K562 (cell line): ENCODE measurements around the gene KMT2E. TPM values are rescaled to one million over a fixed set of nuclear protein-coding genes. Genes with fewer than 3 reads are reported as not detected.

Source experiments
- BDP1 ChIP-seq: IDR thresholded peaks from 3 replicates; pipeline ENCODE4 v1.6.1; 2011; ENCODE audit not compliant: insufficient read length, insufficient read depth
- CSDE1 ChIP-seq, 2 experiments: fragments of 450-650 bp; IDR thresholded peaks; 2 replicates each; pipeline ENCODE4 v1.6.1; 2016; ENCODE audit warnings: mild to moderate bottlenecking in 1 of 2
- ETS2 ChIP-seq: IDR thresholded peaks from 2 replicates; pipeline ENCODE4 v1.6.1; 2016; ENCODE audit warnings: borderline replicate concordance, missing genetic modification characterization, mild to moderate bottlenecking, moderate library complexity, missing compliant biosample characterization; ENCODE audit not compliant: poor library complexity, severe bottlenecking
- FOXO4 ChIP-seq: fragments of 450-650 bp; formaldehyde crosslinking; IDR thresholded peaks from 2 replicates; pipeline ENCODE4 v1.4.0; 2020; ENCODE audit warnings: mild to moderate bottlenecking, moderate library complexity
- FUS ChIP-seq: fragments of 200-400 bp; formaldehyde crosslinking; optimal IDR thresholded peaks from 2 replicates; pipeline ENCODE3; 2017; ENCODE audit warnings: low read depth, low read length
- HCFC1 ChIP-seq: IDR thresholded peaks from 2 replicates; pipeline ENCODE4 v1.6.1; 2012; ENCODE audit warnings: low read depth, low read length, improper control_type of control experiment
- HIVEP1 ChIP-seq: fragments of 250-450 bp; sonication (Bioruptor Pico); IDR thresholded peaks from 2 replicates; pipeline ENCODE4 v1.4.0; 2020; ENCODE audit warnings: mild to moderate bottlenecking
- HNRNPH1 ChIP-seq: fragments of 200-400 bp; formaldehyde crosslinking; optimal IDR thresholded peaks from 2 replicates; pipeline ENCODE3; 2017; ENCODE audit warnings: low read depth, mild to moderate bottlenecking, low read length, moderate library complexity
- KHSRP ChIP-seq: fragments of 450-650 bp; IDR thresholded peaks from 2 replicates; pipeline ENCODE4 v1.6.1; 2017
- NBN ChIP-seq: fragments of 450-650 bp; IDR thresholded peaks from 2 replicates; pipeline ENCODE4 v1.6.1; 2016; ENCODE audit warnings: low read depth, mild to moderate bottlenecking
- NFATC3 ChIP-seq: fragments of 450-650 bp; IDR thresholded peaks from 2 replicates; pipeline ENCODE4 v1.6.1; 2017; ENCODE audit warnings: mild to moderate bottlenecking
- NFRKB ChIP-seq: fragments of 450-650 bp; IDR thresholded peaks from 2 replicates; pipeline ENCODE4 v1.6.1; 2016; ENCODE audit warnings: low read depth
- TAL1 ChIP-seq: fragments of 450-650 bp; IDR thresholded peaks from 2 replicates; pipeline ENCODE4 v1.6.1; 2016; ENCODE audit warnings: mild to moderate bottlenecking
- TBL1XR1 ChIP-seq, 2 experiments: IDR thresholded peaks; 2 replicates each; pipeline ENCODE4 v1.6.1; 2012; ENCODE audit warnings: improper control_type of control experiment in 2 of 2, low read length in 2 of 2, mild to moderate bottlenecking in 1 of 2
- TEAD2 ChIP-seq: fragments of 450-650 bp; IDR thresholded peaks from 2 replicates; pipeline ENCODE4 v1.6.1; 2016; ENCODE audit warnings: missing genetic modification characterization, control low read depth, missing compliant biosample characterization
- TRIM24 ChIP-seq, 2 experiments: fragments of 450-650 bp; IDR thresholded peaks; 2 replicates each; pipeline ENCODE4 v1.6.1; 2016
- ZNF174 ChIP-seq: fragments of 250-450 bp; sonication (Bioruptor Pico); IDR thresholded peaks from 2 replicates; pipeline ENCODE4 v1.4.0; 2020; ENCODE audit warnings: mild to moderate bottlenecking
- ZNF197 ChIP-seq: fragments of 200-800 bp; sonication (Bioruptor generic); IDR thresholded peaks from 2 replicates; pipeline ENCODE4 v1.6.1; 2016; ENCODE audit warnings: low read depth, missing genetic modification characterization, missing compliant biosample characterization
- polyA plus RNA-seq, 8 experiments: library from polyadenylated mRNA; depleted of rRNA in 4 of 8; stranded (reverse) in 5 of 8; unstranded in 3 of 8; fragments of >200 nt; fragmentation: Nextera tagmentation in 2 of 8; fragmentation: Illumina TruSeq in 1 of 8; extraction: Ambion mirVana in 2 of 8; extraction: Trizol in 1 of 8; gene quantifications; 2 replicates each; pipeline versions ENCODE4 v1.2.1 to v1.2.3, GENCODE V29; 2011 to 2014; ENCODE audit warnings: inconsistent platforms in 1 of 8, missing spikeins in 1 of 8
- total RNA-seq, 7 experiments: library from RNA; depleted of rRNA in 6 of 7; stranded (reverse); fragments of >200 nt in 6 of 7; fragmentation: Illumina TruSeq in 2 of 7; extraction: Trizol in 2 of 7; gene quantifications; 2 replicates each; pipeline versions ENCODE4 v1.2.1 to v1.2.3, GENCODE V29; 2011 to 2021; ENCODE audit warnings: low replicate concordance in 1 of 7
- TF ChIP-seq, protein P1 (sequence below): sonication (generic); formaldehyde crosslinking; IDR thresholded peaks from 2 replicates; pipeline ENCODE4 v1.8.1; 2023; ENCODE audit warnings: mild to moderate bottlenecking, missing genetic modification reagents
- TF ChIP-seq, protein P2 (sequence below): fragments of 450-650 bp; conservative IDR thresholded peaks from 2 replicates; pipeline ENCODE4 v1.6.1; 2016; ENCODE audit warnings: missing genetic modification characterization, low read depth, mild to moderate bottlenecking, control low read depth, missing compliant biosample characterization
- TF ChIP-seq, protein P3 (sequence below): fragments of 200-800 bp; sonication (Bioruptor generic); IDR thresholded peaks from 2 replicates; pipeline ENCODE4 v1.6.1; 2017; ENCODE audit warnings: missing genetic modification characterization, missing compliant biosample characterization

KMT2E gene
- total and polyA plus RNA-seq, 9 of the 15 experiments (the other 6 are each of a cell fraction or from before 2014, with no cell fraction given), result 8.9 to 55.3 (median 38.1) TPM

DNA sequence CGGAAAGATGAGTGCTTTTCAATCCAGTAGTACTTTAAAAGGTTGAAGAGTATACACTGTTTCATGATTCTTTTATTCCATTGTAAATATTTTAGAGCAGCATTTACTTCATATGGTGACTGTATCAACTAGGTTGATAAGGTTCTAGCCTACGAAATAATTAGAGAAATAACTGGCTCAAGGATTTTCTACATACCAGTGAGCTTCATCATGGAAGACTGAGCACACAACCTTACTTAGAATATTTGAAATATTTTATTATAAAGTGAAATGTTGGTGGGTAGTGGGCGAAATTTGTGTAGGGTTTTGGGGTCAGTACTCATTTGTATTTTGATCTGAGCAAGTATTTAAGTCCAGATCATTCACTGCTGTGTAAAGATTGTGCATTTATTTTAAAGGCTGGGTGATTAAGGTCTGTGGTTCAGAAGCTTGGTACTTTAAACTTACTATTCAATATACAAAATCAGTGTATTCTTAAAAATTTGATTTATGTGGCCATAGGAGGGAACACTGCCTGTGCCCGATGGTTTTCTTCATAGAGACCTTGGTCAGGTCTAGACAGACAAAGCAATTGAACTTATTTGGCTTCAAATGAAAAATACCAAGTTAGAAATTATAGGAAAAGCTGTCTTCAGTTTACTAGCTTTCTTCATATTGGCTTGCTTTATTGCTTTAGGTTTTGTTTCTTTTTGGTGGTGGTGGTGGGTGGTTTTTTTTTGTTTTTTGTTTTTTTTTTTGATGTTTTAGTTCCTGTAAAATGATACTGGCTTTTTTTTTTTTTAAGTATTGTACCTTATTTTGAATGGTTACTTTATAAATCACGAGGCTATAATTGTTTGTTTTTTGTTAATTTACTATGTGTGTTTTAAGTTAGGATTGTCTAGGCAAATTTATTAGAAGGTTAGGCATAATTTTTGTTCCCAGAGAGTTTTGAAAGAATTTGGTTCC, 3.0 kb downstream of the KMT2E start (continued):
- no peak for TF ChIP-seq HCFC1
- no peak for TF ChIP-seq HNRNPH1
- TF ChIP-seq ZNF197 (CRISPR knock-in tag), result no peak
- no peak for TF ChIP-seq BDP1
- TF ChIP-seq, protein P1, sequence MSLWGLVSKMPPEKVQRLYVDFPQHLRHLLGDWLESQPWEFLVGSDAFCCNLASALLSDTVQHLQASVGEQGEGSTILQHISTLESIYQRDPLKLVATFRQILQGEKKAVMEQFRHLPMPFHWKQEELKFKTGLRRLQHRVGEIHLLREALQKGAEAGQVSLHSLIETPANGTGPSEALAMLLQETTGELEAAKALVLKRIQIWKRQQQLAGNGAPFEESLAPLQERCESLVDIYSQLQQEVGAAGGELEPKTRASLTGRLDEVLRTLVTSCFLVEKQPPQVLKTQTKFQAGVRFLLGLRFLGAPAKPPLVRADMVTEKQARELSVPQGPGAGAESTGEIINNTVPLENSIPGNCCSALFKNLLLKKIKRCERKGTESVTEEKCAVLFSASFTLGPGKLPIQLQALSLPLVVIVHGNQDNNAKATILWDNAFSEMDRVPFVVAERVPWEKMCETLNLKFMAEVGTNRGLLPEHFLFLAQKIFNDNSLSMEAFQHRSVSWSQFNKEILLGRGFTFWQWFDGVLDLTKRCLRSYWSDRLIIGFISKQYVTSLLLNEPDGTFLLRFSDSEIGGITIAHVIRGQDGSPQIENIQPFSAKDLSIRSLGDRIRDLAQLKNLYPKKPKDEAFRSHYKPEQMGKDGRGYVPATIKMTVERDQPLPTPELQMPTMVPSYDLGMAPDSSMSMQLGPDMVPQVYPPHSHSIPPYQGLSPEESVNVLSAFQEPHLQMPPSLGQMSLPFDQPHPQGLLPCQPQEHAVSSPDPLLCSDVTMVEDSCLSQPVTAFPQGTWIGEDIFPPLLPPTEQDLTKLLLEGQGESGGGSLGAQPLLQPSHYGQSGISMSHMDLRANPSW (CRISPR knock-in tag), result no peak
- no peak for TF ChIP-seq CSDE1 (IDR thresholded peaks at IDR 0.05)
- peak; percentile 52; the same call in 1 of the 2 replicates for TF ChIP-seq KHSRP
- TF ChIP-seq, protein P2, sequence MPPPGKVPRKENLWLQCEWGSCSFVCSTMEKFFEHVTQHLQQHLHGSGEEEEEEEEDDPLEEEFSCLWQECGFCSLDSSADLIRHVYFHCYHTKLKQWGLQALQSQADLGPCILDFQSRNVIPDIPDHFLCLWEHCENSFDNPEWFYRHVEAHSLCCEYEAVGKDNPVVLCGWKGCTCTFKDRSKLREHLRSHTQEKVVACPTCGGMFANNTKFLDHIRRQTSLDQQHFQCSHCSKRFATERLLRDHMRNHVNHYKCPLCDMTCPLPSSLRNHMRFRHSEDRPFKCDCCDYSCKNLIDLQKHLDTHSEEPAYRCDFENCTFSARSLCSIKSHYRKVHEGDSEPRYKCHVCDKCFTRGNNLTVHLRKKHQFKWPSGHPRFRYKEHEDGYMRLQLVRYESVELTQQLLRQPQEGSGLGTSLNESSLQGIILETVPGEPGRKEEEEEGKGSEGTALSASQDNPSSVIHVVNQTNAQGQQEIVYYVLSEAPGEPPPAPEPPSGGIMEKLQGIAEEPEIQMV (tag), result no peak
- TF ChIP-seq TEAD2, result no peak
- no peak for TF ChIP-seq HIVEP1 (CRISPR knock-in tag)
- TF ChIP-seq TRIM24 (IDR thresholded peaks at IDR 0.05), result peak in 1 of 2 experiments; percentile 41; a peak in 1 of 4 replicates
- TF ChIP-seq TAL1, result 0 out of 2 replicates have a peak, but pooled peaks have one; percentile 12
- no peak for TF ChIP-seq FOXO4 (CRISPR knock-in tag)
- no peak for TF ChIP-seq FUS
- TF ChIP-seq TBL1XR1 (IDR thresholded peaks at IDR 0.05; ENCODE audit: low read length in 2 of 2), result 0 out of 4 replicates have a peak, but pooled peaks of 1 of the 2 experiments have one; percentile 24
- peak; percentile 39; the same call in 1 of the 2 replicates for TF ChIP-seq NBN
- no peak for TF ChIP-seq NFATC3
- TF ChIP-seq, protein P3, sequence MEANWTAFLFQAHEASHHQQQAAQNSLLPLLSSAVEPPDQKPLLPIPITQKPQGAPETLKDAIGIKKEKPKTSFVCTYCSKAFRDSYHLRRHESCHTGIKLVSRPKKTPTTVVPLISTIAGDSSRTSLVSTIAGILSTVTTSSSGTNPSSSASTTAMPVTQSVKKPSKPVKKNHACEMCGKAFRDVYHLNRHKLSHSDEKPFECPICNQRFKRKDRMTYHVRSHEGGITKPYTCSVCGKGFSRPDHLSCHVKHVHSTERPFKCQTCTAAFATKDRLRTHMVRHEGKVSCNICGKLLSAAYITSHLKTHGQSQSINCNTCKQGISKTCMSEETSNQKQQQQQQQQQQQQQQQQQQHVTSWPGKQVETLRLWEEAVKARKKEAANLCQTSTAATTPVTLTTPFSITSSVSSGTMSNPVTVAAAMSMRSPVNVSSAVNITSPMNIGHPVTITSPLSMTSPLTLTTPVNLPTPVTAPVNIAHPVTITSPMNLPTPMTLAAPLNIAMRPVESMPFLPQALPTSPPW, result no peak
- TF ChIP-seq ETS2 (tag), result no peak
- TF ChIP-seq NFRKB, result 0 out of 2 replicates have a peak, but pooled peaks have one; percentile 39
- TF ChIP-seq ZNF174 (CRISPR knock-in tag), result no peak
